ENCODE results near the gene SH2D5. TPM values are rescaled to one million over a fixed set of nuclear protein-coding genes. Genes with fewer than 3 reads are reported as not detected.

The SH2D5 gene
- total RNA-seq, 1 donor from 2014 or later, result 0.75 TPM

DNA sequence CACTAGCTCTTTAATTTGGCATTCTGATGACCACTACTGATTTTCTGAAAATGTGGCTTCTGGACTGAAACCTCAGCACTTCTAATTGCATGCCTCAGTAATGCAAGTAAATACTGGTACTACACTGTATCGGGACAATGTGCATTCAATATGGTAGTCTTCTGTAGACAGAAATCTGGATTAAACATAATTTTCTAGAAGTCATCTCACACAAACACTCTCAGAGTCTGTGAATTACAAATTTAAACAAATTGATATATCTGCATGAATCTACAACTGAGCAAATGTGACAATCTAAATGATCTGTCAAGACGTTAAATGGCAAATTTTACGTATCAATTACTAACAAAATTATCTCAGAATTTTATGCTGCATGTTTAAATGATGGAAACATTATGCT, 30.9 kb upstream of the SH2D5 start:
- no peak for DNase-seq (ENCODE audit: low spot score)
- no peak overlapping the region for H3K4me3 Mint-ChIP-seq (ENCODE audit: unreplicated experiment)
- TF ChIP-seq, protein P1, sequence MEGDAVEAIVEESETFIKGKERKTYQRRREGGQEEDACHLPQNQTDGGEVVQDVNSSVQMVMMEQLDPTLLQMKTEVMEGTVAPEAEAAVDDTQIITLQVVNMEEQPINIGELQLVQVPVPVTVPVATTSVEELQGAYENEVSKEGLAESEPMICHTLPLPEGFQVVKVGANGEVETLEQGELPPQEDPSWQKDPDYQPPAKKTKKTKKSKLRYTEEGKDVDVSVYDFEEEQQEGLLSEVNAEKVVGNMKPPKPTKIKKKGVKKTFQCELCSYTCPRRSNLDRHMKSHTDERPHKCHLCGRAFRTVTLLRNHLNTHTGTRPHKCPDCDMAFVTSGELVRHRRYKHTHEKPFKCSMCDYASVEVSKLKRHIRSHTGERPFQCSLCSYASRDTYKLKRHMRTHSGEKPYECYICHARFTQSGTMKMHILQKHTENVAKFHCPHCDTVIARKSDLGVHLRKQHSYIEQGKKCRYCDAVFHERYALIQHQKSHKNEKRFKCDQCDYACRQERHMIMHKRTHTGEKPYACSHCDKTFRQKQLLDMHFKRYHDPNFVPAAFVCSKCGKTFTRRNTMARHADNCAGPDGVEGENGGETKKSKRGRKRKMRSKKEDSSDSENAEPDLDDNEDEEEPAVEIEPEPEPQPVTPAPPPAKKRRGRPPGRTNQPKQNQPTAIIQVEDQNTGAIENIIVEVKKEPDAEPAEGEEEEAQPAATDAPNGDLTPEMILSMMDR (IDR thresholded peaks at IDR 0.05), result no peak
- H3K27me3 Mint-ChIP-seq (ENCODE audit: low read depth), result no peaks in the 10 kb centered on the region
- H3K27ac Mint-ChIP-seq (ENCODE audit: unreplicated experiment), result no peak overlapping the region
- peaks cover 44% of the 10 kb centered on the region for H3K36me3 Mint-ChIP-seq (ENCODE audit: low read depth)
- no peaks in the 10 kb centered on the region for H3K4me1 Mint-ChIP-seq (ENCODE audit: low read depth)
- no peaks in the 10 kb centered on the region for H3K9me3 Mint-ChIP-seq (ENCODE audit: low read depth)

DNA sequence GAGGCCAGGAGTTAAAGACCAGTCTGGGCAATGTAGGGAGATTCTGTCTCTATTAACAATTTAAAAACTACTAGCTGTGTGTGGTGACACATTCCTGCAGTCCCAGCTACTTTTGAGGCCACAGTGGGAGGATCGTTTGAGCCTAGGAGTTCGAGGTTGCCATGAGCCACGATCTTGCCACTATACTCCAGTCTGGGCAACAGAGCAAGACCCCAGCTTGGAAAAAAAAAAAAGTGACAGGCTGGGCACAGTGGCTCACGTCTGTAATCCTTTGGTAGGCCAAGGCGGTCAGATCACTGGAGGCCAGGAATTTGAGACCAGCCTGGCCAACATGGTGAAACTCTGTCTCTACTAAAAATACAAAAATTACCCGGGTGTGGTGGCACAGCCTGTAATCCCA, 27.8 kb upstream of the SH2D5 start:
- Mint-ChIP-seq H3K4me3 (ENCODE audit: unreplicated experiment) (no peak overlapping the region), H3K4me1 (ENCODE audit: low read depth) (no peaks in the 10 kb centered on the region), H3K27ac (ENCODE audit: unreplicated experiment) (no peak overlapping the region), H3K9me3 (ENCODE audit: low read depth) (no peaks in the 10 kb centered on the region), H3K27me3 (ENCODE audit: low read depth) (no peaks in the 10 kb centered on the region), H3K36me3 (ENCODE audit: low read depth) (peaks cover 51% of the 10 kb centered on the region)
- TF ChIP-seq, protein P1 (IDR thresholded peaks at IDR 0.05), result no peak
- no peak for DNase-seq (ENCODE audit: low spot score)

DNA sequence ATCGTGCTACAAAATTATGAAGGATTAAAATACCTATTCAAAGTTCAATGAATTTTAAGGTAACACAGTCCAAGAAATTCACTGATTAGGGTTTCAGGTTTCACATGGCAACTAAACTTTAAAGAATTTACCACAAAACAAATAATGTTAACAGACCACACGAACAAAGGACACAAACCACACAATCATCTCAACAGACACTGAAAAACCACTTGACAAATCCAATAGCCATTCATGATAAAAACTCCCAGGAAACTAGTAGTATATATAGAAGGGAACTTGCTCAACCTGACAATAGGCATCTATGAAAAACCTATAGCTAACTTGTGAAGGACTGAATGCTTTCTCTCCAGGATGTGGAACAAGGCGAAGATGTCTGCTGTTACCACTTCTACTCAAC, 21.1 kb upstream of the SH2D5 start:
- no peaks in the 10 kb centered on the region for H3K27me3 Mint-ChIP-seq (ENCODE audit: low read depth)
- no peak overlapping the region for H3K4me3 Mint-ChIP-seq (ENCODE audit: unreplicated experiment)
- peaks cover 34% of the 10 kb centered on the region for H3K36me3 Mint-ChIP-seq (ENCODE audit: low read depth)
- no peaks in the 10 kb centered on the region for H3K4me1 Mint-ChIP-seq (ENCODE audit: low read depth)
- no peak overlapping the region for H3K27ac Mint-ChIP-seq (ENCODE audit: unreplicated experiment)
- TF ChIP-seq, protein P1 (IDR thresholded peaks at IDR 0.05), result no peak
- no peaks in the 10 kb centered on the region for H3K9me3 Mint-ChIP-seq (ENCODE audit: low read depth)
- no peak for DNase-seq (ENCODE audit: low spot score)

DNA sequence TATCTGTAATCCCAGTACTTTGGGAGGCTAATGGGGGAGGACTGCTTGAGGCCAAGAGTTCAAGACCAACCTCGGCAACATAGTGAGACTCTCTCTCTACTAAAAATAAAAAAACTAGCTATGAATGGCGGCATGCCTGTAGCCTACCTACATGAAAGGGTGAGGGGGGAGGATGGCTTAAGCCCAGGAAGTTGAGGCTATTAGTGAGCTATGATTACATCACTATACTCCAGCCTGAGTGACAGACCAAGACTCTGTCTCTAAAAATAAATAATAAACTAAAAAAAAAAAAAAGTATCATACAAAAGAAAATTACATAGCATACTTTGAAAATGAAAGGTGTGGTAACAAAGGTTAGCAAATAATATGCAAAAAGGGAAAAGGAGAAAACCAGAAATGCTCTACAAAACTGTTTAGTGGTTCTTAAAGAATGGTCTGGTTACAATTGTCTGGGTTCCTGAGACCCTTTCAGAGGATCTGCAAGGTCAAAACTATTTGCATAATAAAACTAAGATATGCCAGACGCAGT, 19.0 kb upstream of the SH2D5 start:
- Mint-ChIP-seq H3K4me3 (ENCODE audit: unreplicated experiment) (no peak overlapping the region), H3K9me3 (ENCODE audit: low read depth) (no peaks in the 10 kb centered on the region), H3K4me1 (ENCODE audit: low read depth) (no peaks in the 10 kb centered on the region), H3K27me3 (ENCODE audit: low read depth) (no peaks in the 10 kb centered on the region), H3K36me3 (ENCODE audit: low read depth) (peaks cover 35% of the 10 kb centered on the region), H3K27ac (ENCODE audit: unreplicated experiment) (no peak overlapping the region)
- TF ChIP-seq, protein P1 (IDR thresholded peaks at IDR 0.05), result no peak
- no peak for DNase-seq (ENCODE audit: low spot score)

DNA sequence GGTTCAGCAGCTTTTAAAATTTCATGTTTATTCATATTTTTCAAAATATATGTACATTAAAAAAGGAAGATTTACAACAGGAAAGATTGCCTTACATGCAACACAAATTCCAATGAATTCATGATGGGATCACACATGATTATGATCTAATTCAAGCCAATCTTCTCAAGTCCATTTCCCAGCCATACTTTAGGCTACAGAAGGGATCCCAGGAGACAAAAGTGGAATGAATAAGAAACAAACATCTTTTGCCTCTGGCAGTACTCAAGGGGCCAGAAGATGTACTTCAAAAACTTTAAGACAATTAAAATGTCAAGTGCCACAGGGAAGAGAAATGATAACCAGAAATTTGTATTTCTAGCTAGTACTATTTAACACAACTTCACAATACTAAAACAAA, 10.2 kb upstream of the SH2D5 start:
- Mint-ChIP-seq H3K4me1 (ENCODE audit: low read depth) (peaks cover 20% of the 10 kb centered on the region), H3K9me3 (ENCODE audit: low read depth) (no peaks in the 10 kb centered on the region), H3K36me3 (ENCODE audit: low read depth) (peaks cover 35% of the 10 kb centered on the region), H3K4me3 (ENCODE audit: unreplicated experiment) (no peak overlapping the region), H3K27me3 (ENCODE audit: low read depth) (no peaks in the 10 kb centered on the region), H3K27ac (ENCODE audit: unreplicated experiment) (no peak overlapping the region)
- no peak for DNase-seq (ENCODE audit: low spot score)
- TF ChIP-seq, protein P1 (IDR thresholded peaks at IDR 0.05), result no peak

All from chondrocyte (in vitro differentiated cells).